ENCODE data around the gene CDH23.
A peak's percentile ranks its signal among the peaks of the same experiment; 100 is the strongest.

The CDH23 gene

GRCh38 chr10:71837098-71837827 lies 440.5 kb downstream of the CDH23 start:
- Histone ChIP-seq H3K27me3 (replicated peaks; ENCODE audit: control insufficient read depth, insufficient read depth, low read length) (no peaks in the 10 kb centered on the region), H3K36me3 (ENCODE audit: control insufficient read depth, insufficient read depth, low read length) (no peaks in the 10 kb centered on the region; the same call in 1 of the 2 replicates), H3K4me3 (replicated peaks; ENCODE audit: low read depth, low read length) (peak overlapping the region; percentile 11; the same call in 1 of the 2 replicates)
- peak; percentile 53 for DNase-seq (ENCODE audit: extremely low read depth, insufficient read length)
- TF ChIP-seq CTCF (IDR thresholded peaks at IDR 0.05; ENCODE audit: insufficient read depth, low read length, poor library complexity, severe bottlenecking), result peak; percentile 60

- DNase-seq (ENCODE audit: extremely low read depth, insufficient read length), result no peak
- Histone ChIP-seq H3K4me3 (replicated peaks; ENCODE audit: low read depth, low read length) (no peak overlapping the region), H3K27me3 (replicated peaks; ENCODE audit: control insufficient read depth, insufficient read depth, low read length) (no peaks in the 10 kb centered on the region), H3K36me3 (ENCODE audit: control insufficient read depth, insufficient read depth, low read length) (no peaks in the 10 kb centered on the region)
- no peak for TF ChIP-seq CTCF (IDR thresholded peaks at IDR 0.05; ENCODE audit: insufficient read depth, low read length, poor library complexity, severe bottlenecking)
Observed at GRCh38 chr10:71838264-71839211, 441.8 kb downstream of the CDH23 start.

- no peak overlapping the region for H3K4me3 ChIP-seq (replicated peaks; ENCODE audit: low read depth, low read length)
- H3K27me3 ChIP-seq (replicated peaks; ENCODE audit: control insufficient read depth, insufficient read depth, low read length), result no peaks in the 10 kb centered on the region
- H3K36me3 ChIP-seq (ENCODE audit: control insufficient read depth, insufficient read depth, low read length), result no peaks in the 10 kb centered on the region
- TF ChIP-seq CTCF (IDR thresholded peaks at IDR 0.05; ENCODE audit: insufficient read depth, low read length, poor library complexity, severe bottlenecking), result no peak
- DNase-seq (ENCODE audit: extremely low read depth, insufficient read length), result no peak
Observed at GRCh38 chr10:71840177-71840957, 443.6 kb downstream of the CDH23 start.

GRCh38 chr10:71840958-71841335 lies 444.2 kb downstream of the CDH23 start:
- no peak overlapping the region for H3K4me3 ChIP-seq (replicated peaks; ENCODE audit: low read depth, low read length)
- no peak for TF ChIP-seq CTCF (IDR thresholded peaks at IDR 0.05; ENCODE audit: insufficient read depth, low read length, poor library complexity, severe bottlenecking)
- no peaks in the 10 kb centered on the region for H3K36me3 ChIP-seq (ENCODE audit: control insufficient read depth, insufficient read depth, low read length)
- H3K27me3 ChIP-seq (replicated peaks; ENCODE audit: control insufficient read depth, insufficient read depth, low read length), result no peaks in the 10 kb centered on the region
- DNase-seq (ENCODE audit: extremely low read depth, insufficient read length), result no peak

GRCh38 chr10:71842422-71842821 lies 445.7 kb downstream of the CDH23 start:
- no peak for TF ChIP-seq CTCF (IDR thresholded peaks at IDR 0.05; ENCODE audit: insufficient read depth, low read length, poor library complexity, severe bottlenecking)
- Histone ChIP-seq H3K4me3 (replicated peaks; ENCODE audit: low read depth, low read length) (no peak overlapping the region), H3K27me3 (replicated peaks; ENCODE audit: control insufficient read depth, insufficient read depth, low read length) (no peaks in the 10 kb centered on the region), H3K36me3 (ENCODE audit: control insufficient read depth, insufficient read depth, low read length) (no peaks in the 10 kb centered on the region)
- DNase-seq (ENCODE audit: extremely low read depth, insufficient read length), result no peak
